IPS-NIHi11 (cell line): Measurements from ENCODE around the gene CCHCR1.
A peak's percentile ranks its signal among the peaks of the same experiment; 100 is the strongest.
"Not testable (repeated sequence)": the region's sequence is repeated elsewhere in the genome, so short reads cannot be mapped to it uniquely, and the experiment has no call there.

Experiments
- DNase-seq: peaks from one replicate; pipeline ENCODE4 v3.0.0; 2012; ENCODE audit warnings: mixed read lengths, low spot score

CCHCR1 gene

DNA sequence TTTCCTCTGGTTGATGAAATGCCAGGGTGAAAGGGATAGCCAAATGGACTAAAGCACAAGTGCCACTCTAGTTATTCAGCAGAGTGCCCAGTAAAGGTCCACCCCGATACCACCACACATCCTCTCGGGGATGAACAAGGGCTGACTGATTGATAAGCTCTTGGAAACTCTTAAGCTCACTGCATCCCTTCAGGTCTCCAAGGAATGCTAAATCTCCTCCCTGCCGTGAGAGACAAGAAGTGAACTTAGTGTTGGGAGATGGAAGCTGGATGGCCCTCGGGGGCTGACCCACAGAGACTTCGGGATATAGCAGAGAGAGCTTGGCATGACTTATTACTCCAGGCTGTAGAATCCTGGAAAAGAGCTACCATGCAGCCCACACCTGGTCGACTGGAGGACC, 26.3 kb upstream of the CCHCR1 start:
- DNase-seq, result not testable (repeated sequence)

DNA sequence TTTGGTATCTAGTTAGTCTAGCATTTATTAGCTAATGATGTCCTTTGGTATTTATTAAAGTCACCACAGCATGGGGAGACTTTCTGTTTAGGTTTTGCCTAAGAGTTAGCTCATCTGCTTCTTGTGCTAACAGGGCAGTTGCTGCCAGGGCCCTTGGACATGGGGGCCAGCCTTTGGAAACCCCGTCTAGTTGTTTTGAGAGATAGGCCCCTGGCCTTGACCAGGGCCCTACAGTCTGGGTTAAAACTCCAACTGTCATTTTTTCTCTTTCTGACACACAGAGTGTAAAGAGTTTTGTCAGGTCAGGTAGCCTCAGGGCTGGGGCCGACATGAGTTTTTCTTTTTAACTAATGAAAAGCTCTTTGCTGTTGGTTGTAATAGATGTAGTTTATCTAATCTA, 25.7 kb upstream of the CCHCR1 start:
- not testable (repeated sequence) for DNase-seq

DNA sequence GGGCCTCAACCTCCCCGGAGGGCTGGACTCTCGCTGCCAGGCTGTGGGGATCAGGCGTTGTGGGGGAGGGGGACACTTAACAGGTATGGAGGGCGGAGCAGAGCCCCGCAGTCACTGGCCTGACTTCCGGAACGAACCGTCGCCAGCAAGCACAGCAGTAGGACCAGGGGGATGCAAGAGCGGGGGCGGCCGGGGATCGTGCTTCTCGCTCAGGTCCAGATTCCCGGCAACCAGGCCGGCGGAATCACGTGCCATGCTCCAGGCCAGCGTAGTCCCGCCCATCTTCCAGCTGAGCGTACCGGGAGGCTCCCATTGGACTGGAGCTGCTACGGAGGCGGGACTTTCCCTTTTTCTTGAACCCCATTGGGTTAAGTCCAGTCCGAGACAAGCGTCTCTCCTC, 22.9 kb upstream of the CCHCR1 start:
- DNase-seq, result peak; percentile 84

DNA sequence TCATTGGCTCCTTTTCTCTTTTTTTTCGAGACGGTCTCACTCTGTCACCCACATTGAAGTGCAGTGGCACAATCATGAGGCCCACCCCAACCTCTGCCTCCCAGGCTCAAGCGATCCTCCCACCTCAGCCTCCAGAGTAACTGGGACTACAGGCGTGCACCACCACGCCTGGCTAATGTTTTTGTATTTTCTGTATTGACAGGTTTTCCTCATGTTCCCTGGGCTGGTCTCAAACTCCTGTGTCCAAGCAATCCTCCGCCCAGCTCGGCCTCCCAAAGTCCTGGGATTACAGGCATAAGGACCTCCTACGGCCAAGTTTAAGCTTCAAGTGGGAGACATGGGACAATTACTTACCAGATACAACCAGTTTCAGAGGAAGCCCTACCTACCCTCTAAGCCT, 22.3 kb upstream of the CCHCR1 start:
- no peak for DNase-seq

DNA sequence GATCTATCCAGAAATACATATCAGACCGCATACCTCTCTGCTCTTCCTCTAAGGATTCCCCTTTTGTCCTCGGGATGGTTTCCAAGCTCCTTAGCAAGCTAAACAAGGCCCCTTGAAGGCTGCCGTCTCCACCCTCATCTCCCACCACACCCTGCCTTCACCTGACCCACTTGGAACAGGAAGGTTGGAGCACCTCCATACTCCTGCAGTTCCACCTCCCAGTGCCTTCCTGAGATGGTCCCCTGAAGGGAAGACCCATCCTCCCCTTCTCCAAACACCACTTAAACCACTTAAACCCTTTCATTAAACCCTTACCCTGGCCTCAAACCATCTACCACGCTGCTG, 21.4 kb upstream of the CCHCR1 start:
- DNase-seq, result no peak

DNA sequence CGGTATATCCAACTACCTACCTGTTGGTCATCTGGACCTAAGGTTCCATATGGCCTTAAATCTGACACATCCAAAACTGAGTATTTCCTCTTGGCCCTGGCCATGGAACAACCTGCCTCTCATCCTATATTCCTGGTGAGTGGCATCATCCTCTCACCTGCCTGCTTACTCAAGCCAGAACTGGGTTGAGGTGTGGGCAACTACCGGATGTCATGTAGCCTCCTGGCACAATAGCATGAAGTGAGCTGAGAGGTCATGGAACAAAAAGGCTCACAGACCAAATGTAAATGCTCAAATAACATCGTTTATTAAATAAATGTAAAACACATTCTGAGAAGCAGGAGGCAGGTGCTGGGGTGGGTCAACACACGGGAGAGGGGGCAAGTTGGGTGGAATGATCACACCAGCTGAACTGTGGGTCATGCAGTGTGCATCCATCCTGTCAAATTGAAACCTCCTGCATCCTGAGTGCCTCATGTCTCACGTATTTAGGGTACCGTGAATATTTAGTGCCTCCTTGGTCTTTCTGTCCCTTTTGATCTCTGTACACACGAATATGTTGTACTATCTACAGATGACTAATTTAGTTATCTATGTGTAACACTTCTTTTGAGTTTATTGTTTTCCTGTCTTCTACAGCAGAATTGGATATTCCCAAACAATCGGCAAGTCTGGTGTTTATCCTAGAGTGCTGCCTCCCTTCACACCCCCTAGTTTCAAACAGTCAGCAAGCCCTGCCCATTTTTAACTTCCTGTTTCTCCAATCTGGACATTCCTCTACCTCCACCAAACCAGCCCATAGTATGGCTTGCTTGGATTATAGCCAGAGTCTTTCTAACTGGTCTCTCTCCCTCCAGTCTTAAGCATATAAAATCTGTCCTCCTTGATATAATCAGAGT, 20.8 kb upstream of the CCHCR1 start:
- DNase-seq, result no peak

DNA sequence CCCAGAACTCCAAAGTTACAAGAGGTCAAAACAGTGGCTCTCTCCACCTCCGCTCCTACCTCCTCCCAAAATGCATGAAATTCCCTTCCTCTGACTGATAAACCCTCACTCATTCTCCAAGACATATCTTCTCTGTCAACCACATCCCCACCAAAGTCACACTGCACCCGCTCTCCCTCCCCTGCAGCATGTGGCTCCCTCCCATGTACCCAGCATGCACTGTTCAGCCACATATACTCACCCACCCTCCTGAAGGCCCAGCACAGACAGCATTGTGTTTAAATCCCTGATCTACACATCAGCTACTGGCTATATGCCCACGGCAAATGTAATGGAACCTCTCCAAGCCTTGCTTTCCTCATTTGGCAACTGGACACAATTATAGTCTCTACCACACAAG, 18.4 kb upstream of the CCHCR1 start:
- no peak for DNase-seq

DNA sequence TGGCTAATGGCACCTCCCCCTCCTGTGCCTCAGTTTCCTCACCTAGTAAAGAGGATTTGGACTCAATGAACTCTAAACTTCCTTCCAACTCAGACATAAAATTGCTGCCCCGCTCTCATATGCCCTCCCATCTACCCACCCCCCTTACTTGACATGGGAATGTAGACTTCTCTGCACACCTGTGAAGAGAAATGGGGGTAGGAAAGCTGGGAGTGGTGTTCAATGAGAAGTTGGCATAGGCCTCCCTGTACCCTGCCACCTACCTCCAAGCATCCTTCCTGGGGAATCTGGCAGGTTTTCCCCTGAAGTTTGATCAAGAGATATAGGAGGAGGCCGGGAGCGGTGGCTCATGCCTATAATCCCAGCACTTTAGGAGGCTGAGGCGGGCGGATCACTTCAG, 16.8 kb upstream of the CCHCR1 start:
- no peak for DNase-seq

DNA sequence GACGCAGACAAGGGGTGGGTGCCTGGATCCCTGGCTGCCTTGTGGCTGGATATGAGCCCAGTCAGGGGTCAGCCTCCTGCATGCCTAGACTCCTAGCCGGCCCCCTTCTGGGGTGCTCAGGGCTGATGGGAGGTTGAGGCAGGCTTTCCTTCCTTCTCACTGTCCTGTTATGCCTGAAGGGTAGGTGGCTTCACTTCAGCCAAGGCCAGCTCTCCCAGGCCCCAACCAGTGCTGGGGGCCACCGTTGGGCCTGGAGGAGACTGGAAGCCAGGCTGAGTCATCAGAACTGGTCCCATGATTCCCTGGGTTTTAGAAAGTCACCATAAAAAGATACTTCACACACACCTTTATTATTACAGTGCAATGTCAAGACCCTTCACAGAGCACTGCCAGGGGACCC, 15.8 kb upstream of the CCHCR1 start:
- no peak for DNase-seq

DNA sequence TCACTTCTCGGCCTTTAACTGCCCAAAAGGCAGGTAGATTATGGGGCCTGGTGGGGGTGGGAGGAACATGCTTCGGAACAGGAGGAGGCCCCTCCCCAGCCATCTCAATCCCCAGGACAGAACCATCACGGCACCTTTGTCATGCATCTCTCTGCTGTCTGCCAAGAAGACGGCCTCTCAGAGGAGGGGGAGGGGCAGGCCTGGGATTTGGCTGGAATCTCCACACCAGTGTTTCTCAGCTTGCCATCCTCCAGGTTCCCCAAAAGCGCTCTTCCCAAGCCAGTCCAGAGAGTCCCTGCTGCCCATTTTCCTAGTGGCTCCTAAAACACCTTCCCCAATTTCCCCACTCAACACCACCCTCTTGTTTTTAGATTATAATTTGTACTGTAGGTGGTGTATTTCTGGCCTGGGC, 15.4 kb upstream of the CCHCR1 start:
- peak; percentile 74 for DNase-seq

DNA sequence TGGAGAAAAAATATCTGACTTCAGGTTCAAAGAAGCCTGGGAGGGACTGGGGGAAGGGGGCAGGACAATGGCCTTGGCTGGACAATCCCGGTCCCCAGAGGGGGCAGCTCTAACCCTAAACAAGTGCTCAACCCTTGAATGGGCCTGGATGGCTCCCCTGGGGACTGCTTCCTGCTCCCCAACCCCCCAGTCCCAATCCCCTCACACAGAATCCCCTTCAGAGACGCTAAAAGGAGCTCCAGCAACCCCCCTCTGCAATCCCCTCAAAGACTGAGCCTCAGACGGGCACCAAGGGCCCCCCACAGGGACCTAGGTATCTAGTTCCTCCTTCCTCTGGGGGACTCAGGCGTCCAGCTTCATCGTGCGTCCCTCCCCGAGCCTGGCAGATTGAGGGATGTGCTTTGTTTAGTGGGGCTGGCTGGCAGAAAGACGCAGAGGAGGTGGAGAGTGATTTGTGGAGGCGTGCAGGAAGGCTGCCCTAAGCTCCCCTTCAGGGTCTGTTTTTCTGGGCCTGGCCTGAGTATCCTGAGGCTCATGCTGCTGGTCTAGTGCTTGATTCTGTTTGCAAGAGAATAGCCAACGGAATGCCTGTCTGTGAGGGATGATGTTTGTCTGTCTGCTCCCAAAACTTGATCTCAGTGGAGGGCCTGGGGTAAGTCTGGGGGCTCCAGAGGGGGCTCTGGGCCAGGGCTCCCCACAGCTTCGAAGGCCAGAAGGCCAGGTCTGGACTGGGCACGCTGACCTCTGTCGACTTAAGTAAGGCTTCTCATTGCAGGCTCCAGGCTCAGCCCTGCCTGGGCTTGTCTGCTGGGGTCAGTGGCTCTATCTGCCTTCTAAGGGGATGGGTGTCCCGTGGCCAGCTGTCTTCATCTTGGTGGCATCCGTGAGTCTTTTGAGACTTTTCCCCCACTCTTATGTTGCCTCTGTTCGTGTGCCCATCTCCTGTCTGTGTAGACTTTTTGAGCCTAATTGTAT, 14.6 kb upstream of the CCHCR1 start:
- DNase-seq, result peak; percentile 69

DNA sequence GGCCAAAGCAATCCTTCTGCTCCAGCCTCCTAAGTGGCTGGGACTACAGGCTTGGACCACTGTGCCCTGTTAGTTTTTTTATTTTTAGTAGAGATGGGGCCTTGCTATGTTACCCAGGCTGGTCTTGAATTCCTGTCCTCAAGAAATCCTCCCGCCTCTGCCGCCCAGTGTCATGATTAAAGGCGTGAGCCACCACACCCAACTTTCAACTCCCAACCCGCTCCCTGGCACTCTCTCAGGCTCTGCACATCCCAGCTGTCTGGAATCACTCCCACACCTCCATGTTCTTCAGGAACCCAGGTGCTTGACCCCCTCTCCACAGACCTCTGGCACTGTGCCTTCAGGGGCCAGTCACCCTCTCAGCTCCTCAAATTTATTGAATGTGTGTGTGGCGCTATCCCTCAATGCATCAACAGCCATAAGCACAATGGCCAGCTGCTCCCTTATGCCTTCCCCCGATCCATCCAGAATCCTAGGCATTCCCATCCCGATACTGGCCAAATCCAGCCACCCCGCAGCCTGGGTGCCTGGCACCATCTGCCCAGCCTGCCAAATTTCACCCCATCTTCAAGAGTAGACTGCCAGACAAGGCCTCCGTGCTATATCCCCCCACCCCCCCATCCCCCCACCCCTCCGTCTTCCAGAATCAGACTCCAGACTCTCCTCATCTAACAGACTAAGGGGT, 13.5 kb upstream of the CCHCR1 start:
- no peak for DNase-seq

DNA sequence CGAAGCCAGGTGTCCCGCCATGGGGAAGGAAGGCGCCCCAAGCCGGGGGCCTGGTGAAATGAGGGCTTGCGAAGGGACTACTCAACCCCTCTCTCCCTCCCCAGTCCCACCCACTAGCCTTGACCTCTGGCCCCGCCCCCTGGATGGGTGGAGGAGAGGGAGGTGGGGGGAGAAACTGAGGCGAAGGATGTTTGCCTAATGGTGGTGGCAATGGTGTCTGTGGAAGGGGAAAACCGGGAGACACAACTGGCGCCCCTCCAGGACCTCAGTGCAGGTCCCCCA, 12.9 kb upstream of the CCHCR1 start, which contains the start of gene POU5F1:
POU5F1 (minus strand) TSS at position 83 of the 282 bp plus-strand sequence; CDS start at position 21, 62 bp downstream.
- DNase-seq, result peak; percentile 68

DNA sequence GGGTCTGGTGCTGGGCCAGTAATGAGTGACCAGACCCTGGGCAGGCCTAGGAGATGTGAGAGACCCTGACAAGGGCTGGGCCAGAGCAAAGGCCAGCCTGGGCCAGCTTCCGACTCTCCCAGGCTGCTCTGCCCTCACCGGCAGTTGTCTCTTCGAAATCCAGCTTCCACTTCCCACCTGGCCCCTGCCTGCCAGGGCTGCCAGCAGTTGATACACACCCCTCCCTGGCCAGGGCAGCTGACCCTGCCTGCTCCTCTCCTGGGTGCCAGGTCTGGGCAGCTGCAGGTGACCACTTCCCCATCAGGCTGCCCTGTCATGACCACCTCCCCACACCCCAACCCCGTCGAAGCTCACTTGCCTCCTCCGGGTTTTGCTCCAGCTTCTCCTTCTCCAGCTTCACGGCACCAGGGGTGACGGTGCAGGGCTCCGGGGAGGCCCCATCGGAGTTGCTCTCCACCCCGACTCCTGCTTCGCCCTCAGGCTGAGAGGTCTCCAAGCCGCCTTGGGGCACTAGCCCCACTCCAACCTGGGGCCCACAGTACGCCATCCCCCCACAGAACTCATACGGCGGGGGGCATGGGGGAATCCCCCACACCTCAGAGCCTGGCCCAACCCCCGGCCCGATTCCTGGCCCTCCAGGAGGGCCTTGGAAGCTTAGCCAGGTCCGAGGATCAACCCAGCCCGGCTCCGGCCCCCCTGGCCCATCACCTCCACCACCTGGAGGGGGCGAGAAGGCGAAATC, 12.4 kb upstream of the CCHCR1 start:
- not testable (repeated sequence) for DNase-seq

DNA sequence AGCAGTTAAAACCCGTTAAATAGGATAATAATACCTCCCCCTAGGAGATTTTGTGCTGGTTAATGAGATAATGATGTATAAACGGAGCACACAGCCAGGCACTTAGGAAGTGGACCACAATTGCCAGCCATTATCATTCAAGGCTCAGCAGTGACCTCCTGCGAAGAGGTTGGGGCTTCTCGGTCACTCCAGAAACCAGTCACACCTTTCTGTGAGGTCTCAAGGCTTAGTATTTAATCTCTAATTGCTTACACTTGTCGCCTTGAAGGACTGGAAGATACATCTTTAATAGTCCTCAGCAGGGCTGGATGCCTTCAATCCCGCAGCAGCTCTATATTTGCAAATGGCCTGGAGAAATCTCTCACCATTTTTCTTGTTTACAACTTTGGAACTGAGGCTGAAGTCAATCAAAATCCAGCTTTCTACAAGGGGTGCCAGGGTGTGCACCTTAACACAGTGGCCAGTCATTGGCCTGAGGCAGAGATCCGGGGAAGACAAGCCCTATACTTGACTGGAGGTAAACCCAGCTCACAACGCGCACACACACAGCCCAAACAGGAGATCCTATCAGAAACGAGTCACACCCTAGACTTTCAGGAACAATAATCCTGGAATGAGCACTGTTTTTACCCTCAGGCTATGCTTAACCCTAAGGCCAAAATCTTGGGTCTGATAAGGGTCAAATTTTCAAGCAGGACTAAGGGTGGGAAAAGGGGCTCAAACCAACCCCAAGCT, 11.7 kb upstream of the CCHCR1 start:
- no peak for DNase-seq

DNA sequence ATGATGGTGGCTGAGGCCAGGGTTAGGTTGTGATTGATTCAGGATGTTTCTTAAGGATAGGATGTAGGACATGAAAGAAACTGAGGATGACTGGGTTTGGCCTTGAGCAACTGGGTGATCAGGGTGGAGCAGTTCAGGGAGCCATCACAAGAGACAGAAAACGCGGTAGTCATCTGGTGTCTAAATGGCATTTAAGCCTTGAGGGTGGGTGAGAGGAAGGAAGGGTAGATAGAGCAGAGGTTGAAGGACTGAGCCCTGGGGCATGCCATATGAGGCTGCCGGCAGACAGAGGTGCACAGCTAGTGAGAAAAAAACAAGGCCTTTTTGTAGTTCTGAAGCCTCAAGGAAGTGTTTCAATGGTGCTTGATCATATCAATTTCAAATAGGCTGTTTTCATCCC, 11.0 kb upstream of the CCHCR1 start:
- DNase-seq, result no peak

DNA sequence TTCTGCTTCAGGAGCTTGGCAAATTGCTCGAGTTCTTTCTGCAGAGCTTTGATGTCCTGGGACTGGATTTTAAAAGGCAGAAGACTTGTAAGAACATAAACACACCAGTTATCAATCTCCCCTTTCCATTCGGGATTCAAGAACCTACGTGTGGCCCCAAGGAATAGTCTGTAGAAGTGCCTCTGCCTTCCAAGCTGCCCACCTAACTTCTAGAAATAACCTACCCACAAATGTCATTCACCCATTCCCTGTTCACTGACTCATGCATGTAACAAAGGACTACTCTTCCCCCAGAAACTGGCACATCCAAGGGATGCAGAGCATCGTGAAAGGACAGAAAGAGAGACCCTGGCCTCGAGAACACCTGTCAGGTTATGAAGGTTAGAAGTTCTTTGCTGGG, 8.4 kb upstream of the CCHCR1 start:
- no peak for DNase-seq

DNA sequence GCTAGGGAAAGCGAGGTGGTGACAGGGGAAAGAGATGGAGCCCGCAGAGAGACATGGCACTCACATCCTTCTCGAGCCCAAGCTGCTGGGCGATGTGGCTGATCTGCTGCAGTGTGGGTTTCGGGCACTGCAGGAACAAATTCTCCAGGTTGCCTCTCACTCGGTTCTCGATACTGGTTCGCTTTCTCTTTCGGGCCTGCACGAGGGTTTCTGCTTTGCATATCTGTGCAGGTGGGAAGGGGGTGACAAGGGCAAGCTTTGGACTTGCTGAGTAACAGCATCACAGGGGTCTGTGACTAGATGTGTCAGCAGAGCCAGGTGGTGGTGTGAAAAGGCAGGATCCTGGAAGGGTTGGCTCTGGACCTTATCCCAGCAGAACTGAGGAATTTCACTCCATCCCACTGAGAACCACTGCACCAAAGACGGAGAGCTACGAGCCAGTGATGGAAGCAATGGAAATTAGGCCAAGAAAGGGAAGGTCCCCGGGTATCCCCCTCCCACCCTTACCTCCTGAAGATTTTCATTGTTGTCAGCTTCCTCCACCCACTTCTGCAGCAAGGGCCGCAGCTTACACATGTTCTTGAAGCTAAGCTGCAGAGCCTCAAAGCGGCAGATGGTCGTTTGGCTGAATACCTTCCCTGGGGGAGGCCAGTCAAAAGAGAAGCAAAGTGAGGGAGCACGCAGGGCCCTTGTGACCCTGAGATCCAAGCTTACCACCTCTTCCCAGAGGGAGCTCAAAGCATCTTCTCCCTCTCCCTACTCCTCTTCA, 7.6 kb upstream of the CCHCR1 start:
- DNase-seq, result not testable (repeated sequence)

DNA sequence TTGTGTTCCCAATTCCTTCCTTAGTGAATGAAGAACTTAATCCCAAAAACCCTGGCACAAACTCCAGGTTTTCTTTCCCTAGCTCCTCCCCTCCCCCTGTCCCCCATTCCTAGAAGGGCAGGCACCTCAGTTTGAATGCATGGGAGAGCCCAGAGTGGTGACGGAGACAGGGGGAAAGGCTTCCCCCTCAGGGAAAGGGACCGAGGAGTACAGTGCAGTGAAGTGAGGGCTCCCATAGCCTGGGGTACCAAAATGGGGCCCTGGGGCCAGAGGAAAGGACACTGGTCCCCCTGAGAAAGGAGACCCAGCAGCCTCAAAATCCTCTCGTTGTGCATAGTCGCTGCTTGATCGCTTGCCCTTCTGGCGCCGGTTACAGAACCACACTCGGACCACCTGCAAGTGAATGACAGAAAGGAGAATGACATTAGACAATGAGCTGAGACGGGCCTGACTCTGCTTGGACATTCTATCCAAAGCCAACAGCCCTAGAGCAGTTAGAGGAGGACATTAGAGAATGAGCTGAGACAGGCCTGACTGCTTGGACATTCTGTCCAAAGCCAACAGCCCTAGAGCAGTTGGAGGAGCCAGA, 7.0 kb upstream of the CCHCR1 start:
- not testable (repeated sequence) for DNase-seq

DNA sequence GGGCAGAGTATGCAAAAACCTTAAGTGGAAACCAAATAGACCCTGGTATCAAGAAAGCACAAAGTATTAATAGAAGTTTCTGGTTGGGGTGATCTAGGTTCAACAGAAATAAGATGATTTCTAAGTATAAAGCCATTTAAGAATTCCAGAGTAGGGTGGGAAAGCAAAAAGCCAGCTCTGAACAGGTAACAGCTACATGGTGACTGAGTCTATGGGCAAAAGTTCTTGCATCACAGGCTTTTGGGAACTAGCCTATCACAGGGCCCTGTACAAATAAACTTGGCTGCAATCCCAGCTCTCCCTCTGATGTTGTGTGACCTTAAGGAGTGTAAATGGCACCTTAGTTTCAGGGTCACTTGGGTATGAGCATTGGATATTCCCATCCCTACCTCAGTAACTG, 6.3 kb upstream of the CCHCR1 start:
- DNase-seq, result no peak
